ENCODE data around the gene CLCA4.

CLCA4 gene

DNA sequence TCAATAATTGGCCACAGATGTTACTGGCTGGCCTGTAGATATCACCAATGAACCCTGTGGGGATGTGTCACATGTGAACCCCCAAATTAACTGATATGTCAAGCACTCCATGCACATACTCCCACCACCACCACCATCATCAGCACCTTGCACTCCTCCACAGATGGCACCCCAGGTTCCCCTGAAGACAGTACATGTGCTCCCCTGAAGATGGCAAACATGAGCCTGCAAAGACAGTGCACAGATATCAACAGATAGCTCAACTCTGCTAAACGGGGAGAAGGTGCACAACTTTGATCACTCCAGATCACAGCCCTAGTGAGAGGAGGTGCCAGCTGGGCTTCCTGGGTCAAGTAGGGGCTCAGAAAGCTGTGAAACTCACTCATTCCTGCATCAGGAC lies 74.4 kb downstream of the CLCA4 start:
- no peak for DNase-seq
